HL-60/S4 (cell line): Measurements from ENCODE around the gene HEATR9.

Experiments used
- in situ Hi-C: fragments of 300-500 bp; cut with MboI; formaldehyde crosslinking; loops from 2 replicates; pipeline ENCODE4 v1.14.3; 2022; ENCODE audit warnings: low sequenced_read_pairs

The HEATR9 gene

GRCh38 chr17:35865412-35866340, 3.0 kb downstream of the HEATR9 start:
- in situ Hi-C loops: no loop called here

GRCh38 chr17:35864853-35865252, 3.8 kb downstream of the HEATR9 start:
- in situ Hi-C loops: no loop called here

DNA sequence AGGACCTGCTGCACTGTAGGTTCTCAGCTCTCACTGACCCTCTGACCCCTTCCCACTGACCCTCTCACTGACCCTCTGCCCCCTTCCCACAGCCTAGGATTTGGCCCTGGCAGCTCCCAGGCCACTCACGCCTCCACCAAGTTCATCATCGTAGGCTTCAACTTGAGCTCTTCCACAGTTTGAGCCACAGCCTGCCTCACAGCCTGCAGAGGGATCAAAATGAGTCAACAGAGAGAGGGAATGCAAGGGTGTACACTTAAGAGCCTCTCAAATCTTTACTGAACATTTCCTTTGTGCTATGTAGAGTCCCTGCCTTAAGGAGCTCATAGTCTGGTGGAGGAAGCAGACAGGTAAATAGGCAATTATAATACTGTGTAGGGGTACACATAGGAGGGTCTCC, 12.1 kb downstream of the HEATR9 start:
- in situ Hi-C loops: loop anchor here (10.0 kb wide), 1 partner anchor 278 kb away; no protein-coding TSS in a partner anchor

DNA sequence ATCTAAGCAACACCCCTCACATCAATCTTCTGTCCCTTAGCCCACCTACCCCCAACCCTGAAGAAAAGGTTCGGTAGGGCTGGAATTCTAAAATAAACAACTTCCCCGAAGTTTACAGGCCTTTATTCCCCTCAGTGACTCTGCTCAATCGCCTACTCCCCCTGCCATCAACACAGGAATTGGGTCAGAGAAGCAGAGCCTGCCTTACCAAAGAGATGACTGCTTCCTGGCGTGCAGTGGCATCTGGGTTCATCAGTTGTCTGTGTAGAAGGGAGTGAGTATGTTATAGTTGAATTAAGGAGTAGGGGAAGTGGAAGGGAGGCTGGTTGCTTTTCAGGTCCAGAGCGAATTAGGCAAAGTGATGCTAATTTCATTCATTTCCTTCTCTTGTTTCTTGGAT, 12.7 kb downstream of the HEATR9 start:
- in situ Hi-C loops: loop anchor here (10.0 kb wide), 1 partner anchor 279 kb away; no protein-coding TSS in a partner anchor

DNA sequence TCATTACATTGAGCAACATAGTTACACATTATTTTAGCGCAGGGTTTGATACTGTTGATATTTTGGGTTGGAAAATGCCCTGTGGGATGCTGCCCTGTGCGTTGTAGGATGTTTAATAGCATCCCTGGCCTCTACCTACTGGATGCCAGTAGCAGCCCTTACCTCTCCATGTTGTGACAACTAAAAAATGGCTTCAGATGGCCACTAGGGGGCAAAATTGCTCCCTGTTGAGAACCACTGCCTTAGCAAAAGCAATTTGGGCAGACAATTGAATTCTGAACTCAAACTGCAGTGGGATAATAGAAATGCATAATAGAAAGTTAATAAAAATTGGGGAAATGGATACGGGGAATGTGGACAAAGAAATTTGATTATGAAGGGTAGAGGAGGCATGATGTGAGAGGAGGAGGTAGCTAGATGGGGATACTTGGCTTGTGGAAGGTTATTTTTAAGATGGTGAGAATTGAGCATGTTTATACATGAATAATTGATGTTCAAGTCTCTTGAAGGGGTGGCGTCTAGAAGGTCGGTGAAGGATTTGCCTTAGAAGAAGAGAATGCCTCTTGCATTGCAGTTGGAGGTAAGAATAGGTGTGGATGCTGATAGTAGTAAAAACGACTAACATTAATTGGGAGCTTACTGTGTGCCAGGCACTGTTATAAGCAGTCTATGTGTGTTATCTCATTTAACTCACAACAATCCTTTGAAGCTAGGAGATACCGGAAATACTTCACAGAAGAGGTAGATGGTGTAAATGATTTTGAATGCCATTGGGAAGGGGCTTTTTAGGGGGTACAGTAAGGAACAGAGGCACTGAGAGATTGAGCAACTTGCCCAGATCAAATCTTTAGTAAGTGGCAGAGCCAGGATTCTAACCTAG, 19.0 kb downstream of the HEATR9 start:
- in situ Hi-C loops: loop anchor here (10.0 kb wide), 1 partner anchor 285 kb away; no protein-coding TSS in a partner anchor

DNA sequence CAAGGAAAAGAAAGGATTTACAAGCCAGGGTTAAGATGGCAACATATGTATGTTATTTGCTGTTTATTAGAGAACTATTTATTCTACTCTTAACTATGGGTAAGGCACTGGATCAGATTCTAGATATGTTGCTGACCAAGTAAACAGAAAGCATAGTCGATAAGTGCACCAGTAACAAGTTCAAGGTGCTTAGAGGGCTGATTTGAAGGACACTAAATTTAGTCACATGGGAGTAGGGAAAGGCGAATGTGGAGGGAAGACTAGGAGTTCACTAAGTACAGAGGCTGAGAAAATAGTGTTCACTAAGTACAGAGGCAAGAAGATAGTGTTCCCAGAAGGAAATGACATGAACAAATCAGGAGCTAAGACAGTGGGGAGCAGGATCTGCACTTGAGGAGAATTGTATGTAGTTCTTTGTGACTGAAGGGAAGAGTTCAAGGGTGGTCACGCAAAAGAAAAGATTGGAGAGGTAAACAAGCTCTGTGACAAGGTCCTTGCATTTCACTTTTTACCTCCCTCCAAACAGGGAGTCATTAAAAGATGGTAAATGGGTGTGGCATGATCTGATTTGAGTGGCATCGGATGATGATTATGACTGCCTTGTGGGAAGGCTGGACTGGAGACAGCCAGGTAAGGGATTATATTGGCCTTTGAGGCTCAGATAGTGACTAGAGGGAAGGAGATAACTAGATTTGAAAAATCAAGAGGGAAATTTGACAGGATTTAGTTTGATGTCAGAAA, 20.9 kb downstream of the HEATR9 start:
- in situ Hi-C loops: no loop called here

DNA sequence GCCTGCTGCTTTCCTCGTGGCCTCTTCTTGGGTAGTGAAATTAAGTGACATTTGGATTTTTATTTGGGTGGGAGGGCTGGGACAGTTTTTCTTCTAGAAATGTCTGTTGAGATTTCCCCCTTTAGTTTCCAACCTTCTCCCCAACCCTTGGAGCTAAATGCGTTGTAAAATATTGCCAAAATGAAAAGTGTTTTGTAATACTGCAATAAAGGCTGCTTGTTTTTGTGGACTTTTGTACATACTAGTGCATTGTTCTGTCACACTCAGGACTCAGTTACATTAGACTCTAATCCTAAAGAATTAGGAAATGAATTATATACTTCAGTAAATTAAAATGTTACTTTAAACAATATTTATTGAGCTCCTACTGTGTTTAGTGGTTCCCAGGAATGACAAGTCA, 21.7 kb downstream of the HEATR9 start:
- in situ Hi-C loops: no loop called here

- in situ Hi-C loops: no loop called here
Measured at GRCh38 chr17:35846055-35846809, 22.5 kb downstream of the HEATR9 start.

GRCh38 chr17:35844547-35844946, 24.1 kb downstream of the HEATR9 start:
- in situ Hi-C loops: no loop called here

DNA sequence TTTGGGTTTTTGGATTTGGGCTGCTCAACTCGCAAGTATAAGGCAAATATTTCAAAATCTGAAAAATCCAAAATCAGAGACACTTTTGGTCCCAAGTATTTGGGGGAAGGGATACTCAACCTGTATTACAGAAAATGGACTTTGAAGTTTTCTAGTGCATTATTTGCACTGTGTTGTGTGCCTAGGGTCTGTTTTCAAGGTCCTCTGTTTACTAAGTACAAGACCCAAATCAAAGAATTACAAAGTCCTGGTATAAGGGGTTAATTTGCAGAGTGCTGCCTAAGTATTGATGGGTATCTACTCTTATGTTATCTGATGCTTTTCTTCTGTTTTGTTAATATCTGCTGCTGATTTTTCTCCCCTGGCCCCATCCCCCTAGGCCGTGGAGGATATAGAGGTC, 25.0 kb downstream of the HEATR9 start:
- in situ Hi-C loops: no loop called here

GRCh38 chr17:35842239-35842638, 26.5 kb downstream of the HEATR9 start:
- in situ Hi-C loops: no loop called here

DNA sequence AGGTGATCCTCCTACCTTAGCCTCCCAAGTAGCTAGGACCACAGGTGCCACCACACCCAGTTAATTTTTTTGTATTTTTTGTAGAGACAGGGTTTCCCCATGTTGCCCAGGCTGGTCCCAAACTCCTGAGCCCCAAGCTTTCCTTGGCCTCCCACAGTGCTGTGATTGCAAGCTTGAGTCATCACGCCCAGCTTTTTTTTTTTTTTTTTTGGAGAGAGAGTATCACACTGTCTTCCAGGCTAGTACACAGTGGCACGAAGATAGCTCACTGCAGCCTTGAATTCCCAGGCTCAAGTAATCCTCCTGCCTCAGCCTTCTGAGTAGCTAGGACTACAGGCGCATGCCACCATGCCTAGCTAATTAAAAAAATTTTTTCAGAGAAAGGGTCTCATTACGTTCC, 27.2 kb downstream of the HEATR9 start:
- in situ Hi-C loops: no loop called here

DNA sequence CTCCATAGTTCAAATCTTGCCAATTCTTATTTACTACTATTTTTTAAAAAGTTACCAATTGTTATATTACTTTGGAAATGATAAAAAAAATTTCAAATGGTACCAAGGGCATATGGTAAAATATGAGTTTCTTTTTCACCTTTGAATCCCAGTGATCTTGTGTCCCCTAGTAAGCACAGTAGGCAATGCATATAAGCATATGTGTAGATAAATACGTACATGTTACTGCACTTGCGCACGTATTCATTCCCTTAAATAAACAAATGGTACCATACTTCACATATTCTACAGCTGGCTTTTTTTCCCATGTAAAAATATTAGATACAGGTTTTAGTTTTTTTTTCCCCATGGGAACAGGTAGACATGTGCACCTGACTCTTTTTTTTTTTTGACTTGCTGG, 27.6 kb downstream of the HEATR9 start:
- in situ Hi-C loops: no loop called here

DNA sequence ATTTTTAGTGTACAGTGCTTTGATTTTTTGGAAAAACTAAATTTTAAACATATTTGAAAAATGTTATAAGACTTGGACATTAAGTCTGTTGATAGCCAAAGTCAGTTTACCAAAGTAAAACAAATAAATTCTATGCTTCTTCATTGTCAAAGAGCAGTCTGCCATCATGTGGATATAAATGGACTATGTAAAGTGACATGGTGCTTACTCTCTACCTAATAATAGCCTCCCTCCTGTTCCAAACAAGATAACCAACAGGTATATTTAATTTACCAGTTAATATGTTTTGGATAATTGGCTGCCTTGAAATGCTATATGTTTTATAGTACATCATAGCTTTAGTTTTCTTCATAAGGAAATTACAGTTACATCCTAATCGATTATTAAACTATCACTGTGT, 43.5 kb downstream of the HEATR9 start:
- in situ Hi-C loops: no loop called here

DNA sequence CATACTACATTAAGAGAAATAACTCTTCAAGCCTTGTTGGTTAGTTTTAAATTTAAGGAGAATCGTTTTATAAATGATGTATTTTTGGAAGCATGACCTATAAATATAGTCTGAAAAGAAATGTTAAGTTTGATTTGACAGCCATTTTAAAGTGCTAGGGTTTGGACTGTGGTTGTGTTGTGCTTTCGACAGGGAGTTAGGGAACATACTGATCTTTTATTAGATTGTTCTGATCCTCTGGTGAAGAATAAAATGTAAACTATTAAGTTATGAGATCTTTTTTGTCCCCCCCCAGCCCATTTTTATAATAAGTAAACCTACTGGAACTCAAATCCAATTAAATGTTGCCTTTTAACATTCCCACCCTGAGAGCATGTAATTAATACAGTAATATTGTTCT, 47.4 kb downstream of the HEATR9 start:
- in situ Hi-C loops: no loop called here

GRCh38 chr17:35819455-35819854, 49.2 kb downstream of the HEATR9 start:
- in situ Hi-C loops: no loop called here

- in situ Hi-C loops: no loop called here
Measured at GRCh38 chr17:35817196-35817595, 51.5 kb downstream of the HEATR9 start.

DNA sequence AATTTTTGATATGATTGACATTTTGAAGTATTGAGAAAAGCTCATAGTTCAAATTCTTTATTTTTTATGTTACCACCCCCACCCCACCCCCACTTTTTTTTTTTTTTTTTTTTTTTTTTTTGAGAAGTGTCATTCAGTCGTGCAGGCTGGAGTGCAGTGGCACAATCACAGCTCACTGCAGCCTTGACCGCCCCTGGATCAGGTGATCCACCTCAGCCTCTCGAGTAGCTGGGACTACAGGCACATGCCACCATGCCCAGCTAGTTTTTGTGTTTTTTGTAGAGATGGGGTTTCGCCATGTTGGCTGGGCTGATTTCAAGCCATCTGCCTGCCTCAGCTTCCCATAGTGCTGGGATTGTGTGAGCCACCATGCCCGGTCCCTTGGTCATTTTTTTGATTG, 52.0 kb downstream of the HEATR9 start:
- in situ Hi-C loops: no loop called here

DNA sequence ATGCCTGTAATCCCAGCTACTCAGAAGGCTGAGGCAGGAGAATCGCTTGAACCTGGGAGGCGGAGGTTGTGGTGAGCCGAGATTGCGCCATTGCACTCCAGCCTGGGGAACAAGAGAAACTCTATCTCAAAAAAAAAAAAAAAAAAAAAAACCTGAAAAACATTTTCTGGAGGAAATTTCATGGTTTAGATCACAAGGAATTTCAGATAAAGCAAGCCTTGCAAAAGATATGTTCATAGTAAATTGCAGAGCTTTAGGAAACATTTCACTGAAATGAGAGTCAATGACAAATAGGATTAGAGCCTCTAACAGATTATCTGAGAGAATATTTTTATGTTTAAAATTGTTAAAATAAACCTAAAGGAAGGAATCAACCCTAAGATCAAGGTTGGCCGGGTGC, 56.2 kb downstream of the HEATR9 start:
- in situ Hi-C loops: no loop called here

- in situ Hi-C loops: no loop called here
Measured at GRCh38 chr17:35811759-35812158, 56.9 kb downstream of the HEATR9 start.
